ENCODE measurements around the gene LRG1. TPM values are rescaled to one million over a fixed set of nuclear protein-coding genes. Genes with fewer than 3 reads are reported as not detected.

The LRG1 gene
- total and polyA plus RNA-seq, 2 of the 13 experiments (the other 11 are each of a cell fraction or from before 2014, with no cell fraction given): 12.0 to 39.3 TPM

DNA sequence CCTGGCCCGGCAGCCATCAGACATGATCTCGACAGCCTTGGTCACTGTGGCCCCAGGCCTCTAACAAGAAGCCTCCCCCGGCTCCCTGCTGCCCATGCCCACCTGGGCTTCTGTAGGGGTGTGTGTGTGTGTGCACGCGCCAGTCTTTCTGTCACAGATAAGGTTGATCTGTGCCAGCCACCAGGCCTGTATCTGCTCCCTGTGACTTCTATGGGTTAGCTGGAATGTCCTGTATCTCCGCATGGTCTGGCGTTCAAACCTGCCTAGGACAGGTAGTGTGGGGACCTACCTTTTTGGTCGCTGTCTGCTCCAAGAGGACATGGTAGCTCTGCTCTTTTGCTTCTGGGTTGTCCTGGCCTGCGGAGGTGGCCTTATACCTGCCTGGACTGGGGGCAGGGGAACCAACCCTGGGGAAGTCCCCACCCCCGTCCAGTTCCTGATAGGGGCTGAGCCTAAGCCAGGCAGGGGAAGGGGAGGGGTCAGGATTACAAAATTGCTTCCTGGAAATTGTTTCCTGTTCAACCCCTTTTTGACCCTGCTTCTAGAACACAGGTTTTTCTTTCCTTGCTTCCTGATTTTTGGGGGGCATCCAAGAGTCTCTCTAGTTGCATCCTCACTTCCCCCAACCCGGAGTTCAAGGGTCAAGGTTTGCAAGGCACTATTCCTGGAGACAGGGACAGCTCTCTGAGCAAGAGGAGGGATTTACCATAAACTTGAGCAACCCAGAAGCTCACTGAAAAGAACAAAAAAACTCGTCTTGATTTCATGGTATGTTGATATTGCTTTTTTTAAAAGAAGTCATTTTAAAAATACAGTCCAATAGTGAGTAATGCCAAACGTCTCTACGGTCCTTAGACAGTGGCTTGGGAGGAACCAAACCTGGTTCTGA is at the start of gene LRG1 (continued):
- TF ChIP-seq, protein P1, sequence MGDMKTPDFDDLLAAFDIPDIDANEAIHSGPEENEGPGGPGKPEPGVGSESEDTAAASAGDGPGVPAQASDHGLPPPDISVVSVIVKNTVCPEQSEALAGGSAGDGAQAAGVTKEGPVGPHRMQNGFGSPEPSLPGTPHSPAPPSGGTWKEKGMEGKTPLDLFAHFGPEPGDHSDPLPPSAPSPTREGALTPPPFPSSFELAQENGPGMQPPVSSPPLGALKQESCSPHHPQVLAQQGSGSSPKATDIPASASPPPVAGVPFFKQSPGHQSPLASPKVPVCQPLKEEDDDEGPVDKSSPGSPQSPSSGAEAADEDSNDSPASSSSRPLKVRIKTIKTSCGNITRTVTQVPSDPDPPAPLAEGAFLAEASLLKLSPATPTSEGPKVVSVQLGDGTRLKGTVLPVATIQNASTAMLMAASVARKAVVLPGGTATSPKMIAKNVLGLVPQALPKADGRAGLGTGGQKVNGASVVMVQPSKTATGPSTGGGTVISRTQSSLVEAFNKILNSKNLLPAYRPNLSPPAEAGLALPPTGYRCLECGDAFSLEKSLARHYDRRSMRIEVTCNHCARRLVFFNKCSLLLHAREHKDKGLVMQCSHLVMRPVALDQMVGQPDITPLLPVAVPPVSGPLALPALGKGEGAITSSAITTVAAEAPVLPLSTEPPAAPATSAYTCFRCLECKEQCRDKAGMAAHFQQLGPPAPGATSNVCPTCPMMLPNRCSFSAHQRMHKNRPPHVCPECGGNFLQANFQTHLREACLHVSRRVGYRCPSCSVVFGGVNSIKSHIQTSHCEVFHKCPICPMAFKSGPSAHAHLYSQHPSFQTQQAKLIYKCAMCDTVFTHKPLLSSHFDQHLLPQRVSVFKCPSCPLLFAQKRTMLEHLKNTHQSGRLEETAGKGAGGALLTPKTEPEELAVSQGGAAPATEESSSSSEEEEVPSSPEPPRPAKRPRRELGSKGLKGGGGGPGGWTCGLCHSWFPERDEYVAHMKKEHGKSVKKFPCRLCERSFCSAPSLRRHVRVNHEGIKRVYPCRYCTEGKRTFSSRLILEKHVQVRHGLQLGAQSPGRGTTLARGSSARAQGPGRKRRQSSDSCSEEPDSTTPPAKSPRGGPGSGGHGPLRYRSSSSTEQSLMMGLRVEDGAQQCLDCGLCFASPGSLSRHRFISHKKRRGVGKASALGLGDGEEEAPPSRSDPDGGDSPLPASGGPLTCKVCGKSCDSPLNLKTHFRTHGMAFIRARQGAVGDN (CRISPR knock-in tag; IDR thresholded peaks at IDR 0.05): peak; percentile 78
- no peak for TF ChIP-seq TBP (CRISPR knock-in tag; IDR thresholded peaks at IDR 0.05)
- TF ChIP-seq, protein P2, sequence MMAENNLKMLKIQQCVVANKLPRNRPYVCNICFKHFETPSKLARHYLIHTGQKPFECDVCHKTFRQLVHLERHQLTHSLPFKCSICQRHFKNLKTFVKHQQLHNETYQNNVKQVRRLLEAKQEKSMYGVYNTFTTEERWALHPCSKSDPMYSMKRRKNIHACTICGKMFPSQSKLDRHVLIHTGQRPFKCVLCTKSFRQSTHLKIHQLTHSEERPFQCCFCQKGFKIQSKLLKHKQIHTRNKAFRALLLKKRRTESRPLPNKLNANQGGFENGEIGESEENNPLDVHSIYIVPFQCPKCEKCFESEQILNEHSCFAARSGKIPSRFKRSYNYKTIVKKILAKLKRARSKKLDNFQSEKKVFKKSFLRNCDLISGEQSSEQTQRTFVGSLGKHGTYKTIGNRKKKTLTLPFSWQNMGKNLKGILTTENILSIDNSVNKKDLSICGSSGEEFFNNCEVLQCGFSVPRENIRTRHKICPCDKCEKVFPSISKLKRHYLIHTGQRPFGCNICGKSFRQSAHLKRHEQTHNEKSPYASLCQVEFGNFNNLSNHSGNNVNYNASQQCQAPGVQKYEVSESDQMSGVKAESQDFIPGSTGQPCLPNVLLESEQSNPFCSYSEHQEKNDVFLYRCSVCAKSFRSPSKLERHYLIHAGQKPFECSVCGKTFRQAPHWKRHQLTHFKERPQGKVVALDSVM (CRISPR knock-in tag; IDR thresholded peaks at IDR 0.05): no peak
- TF ChIP-seq, protein P3, sequence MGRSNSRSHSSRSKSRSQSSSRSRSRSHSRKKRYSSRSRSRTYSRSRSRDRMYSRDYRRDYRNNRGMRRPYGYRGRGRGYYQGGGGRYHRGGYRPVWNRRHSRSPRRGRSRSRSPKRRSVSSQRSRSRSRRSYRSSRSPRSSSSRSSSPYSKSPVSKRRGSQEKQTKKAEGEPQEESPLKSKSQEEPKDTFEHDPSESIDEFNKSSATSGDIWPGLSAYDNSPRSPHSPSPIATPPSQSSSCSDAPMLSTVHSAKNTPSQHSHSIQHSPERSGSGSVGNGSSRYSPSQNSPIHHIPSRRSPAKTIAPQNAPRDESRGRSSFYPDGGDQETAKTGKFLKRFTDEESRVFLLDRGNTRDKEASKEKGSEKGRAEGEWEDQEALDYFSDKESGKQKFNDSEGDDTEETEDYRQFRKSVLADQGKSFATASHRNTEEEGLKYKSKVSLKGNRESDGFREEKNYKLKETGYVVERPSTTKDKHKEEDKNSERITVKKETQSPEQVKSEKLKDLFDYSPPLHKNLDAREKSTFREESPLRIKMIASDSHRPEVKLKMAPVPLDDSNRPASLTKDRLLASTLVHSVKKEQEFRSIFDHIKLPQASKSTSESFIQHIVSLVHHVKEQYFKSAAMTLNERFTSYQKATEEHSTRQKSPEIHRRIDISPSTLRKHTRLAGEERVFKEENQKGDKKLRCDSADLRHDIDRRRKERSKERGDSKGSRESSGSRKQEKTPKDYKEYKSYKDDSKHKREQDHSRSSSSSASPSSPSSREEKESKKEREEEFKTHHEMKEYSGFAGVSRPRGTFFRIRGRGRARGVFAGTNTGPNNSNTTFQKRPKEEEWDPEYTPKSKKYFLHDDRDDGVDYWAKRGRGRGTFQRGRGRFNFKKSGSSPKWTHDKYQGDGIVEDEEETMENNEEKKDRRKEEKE (IDR thresholded peaks at IDR 0.05): no peak
- TF ChIP-seq ZKSCAN8 (CRISPR knock-in tag; IDR thresholded peaks at IDR 0.05; ENCODE audit: borderline replicate concordance): no peak
- TF ChIP-seq, protein P4, sequence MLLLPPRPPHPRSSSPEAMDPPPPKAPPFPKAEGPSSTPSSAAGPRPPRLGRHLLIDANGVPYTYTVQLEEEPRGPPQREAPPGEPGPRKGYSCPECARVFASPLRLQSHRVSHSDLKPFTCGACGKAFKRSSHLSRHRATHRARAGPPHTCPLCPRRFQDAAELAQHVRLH (CRISPR knock-in tag; IDR thresholded peaks at IDR 0.05; ENCODE audit: borderline replicate concordance, low read depth): peak; percentile 32; the same call in 1 of the 2 replicates
- TF ChIP-seq JDP2 (CRISPR knock-in tag; IDR thresholded peaks at IDR 0.05; ENCODE audit: borderline replicate concordance): no peak
- peak in 1 of 2 experiments; percentile 68; a peak in 1 of 4 replicates for TF ChIP-seq KLF16 (CRISPR knock-in tag; IDR thresholded peaks at IDR 0.05)
- TF ChIP-seq, protein P5, sequence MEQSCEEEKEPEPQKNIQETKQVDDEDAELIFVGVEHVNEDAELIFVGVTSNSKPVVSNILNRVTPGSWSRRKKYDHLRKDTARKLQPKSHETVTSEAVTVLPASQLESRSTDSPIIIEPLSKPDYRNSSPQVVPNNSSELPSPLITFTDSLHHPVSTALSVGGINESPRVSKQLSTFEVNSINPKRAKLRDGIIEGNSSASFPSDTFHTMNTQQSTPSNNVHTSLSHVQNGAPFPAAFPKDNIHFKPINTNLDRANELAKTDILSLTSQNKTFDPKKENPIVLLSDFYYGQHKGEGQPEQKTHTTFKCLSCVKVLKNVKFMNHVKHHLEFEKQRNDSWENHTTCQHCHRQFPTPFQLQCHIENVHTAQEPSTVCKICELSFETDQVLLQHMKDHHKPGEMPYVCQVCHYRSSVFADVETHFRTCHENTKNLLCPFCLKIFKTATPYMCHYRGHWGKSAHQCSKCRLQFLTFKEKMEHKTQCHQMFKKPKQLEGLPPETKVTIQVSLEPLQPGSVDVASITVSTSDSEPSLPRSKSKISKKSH (CRISPR knock-in tag; IDR thresholded peaks at IDR 0.05; ENCODE audit: borderline replicate concordance): peak; percentile 74; the same call in 1 of the 2 replicates
- peak; percentile 51; the same call in 1 of the 2 replicates for TF ChIP-seq ZNF547 (CRISPR knock-in tag; IDR thresholded peaks at IDR 0.05)
- TF ChIP-seq KAT7 (CRISPR knock-in tag; IDR thresholded peaks at IDR 0.05; ENCODE audit: borderline replicate concordance): no peak
- no peak for TF ChIP-seq ZNF10 (CRISPR knock-in tag; IDR thresholded peaks at IDR 0.05; ENCODE audit: borderline replicate concordance, low read depth)
